ENCODE measurements around the gene HMGN3. TPM values are rescaled to one million over a fixed set of nuclear protein-coding genes. Genes with fewer than 3 reads are reported as not detected.

The HMGN3 gene
- polyA plus RNA-seq, 1 donor from 2014 or later = 121 TPM

DNA sequence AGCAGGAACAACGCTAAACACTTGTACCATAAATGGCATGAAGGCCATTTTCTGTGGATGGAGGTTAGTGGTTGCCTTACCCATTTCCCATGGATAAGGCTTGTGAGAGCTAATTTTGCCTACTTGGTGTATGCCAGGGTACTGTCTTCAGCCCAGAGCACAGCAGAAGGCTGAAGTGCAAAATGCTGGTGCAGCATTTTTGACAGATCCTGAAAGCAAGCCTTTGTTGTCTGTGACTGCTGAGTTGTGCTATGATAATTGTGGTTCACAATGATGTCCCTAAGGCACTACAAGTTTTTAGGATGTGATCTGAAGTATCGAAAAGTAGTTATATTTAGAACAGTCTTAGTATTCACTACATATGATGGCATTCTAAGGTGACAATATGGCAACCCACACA is 14.7 kb upstream of the HMGN3 start:
- no peaks in the 10 kb centered on the region for H3K36me3 ChIP-seq (ENCODE audit: insufficient read depth, low read length)
- TF ChIP-seq, protein P1, sequence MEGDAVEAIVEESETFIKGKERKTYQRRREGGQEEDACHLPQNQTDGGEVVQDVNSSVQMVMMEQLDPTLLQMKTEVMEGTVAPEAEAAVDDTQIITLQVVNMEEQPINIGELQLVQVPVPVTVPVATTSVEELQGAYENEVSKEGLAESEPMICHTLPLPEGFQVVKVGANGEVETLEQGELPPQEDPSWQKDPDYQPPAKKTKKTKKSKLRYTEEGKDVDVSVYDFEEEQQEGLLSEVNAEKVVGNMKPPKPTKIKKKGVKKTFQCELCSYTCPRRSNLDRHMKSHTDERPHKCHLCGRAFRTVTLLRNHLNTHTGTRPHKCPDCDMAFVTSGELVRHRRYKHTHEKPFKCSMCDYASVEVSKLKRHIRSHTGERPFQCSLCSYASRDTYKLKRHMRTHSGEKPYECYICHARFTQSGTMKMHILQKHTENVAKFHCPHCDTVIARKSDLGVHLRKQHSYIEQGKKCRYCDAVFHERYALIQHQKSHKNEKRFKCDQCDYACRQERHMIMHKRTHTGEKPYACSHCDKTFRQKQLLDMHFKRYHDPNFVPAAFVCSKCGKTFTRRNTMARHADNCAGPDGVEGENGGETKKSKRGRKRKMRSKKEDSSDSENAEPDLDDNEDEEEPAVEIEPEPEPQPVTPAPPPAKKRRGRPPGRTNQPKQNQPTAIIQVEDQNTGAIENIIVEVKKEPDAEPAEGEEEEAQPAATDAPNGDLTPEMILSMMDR (IDR thresholded peaks at IDR 0.05; ENCODE audit: poor library complexity, severe bottlenecking) = no peak
- TF ChIP-seq TAF1 (IDR thresholded peaks at IDR 0.05; ENCODE audit: low read depth) = no peak
- H3K27ac ChIP-seq (ENCODE audit: low read length) = no peak overlapping the region
- H3K9ac ChIP-seq (ENCODE audit: low read length) = no peak overlapping the region
- no peaks in the 10 kb centered on the region for H4K20me1 ChIP-seq (ENCODE audit: insufficient read depth)
- no peaks in the 10 kb centered on the region for H3K27me3 ChIP-seq (ENCODE audit: insufficient read depth, low read depth, low read length)
- no peak overlapping the region for H2AFZ ChIP-seq (ENCODE audit: low read depth, low read length)
- H3K9me2 ChIP-seq (ENCODE audit: insufficient read depth, low read length) = no peaks in the 10 kb centered on the region
- H3K4me3 ChIP-seq (ENCODE audit: low read length) = no peak overlapping the region
- no peaks in the 10 kb centered on the region for H3K79me2 ChIP-seq (replicated peaks; ENCODE audit: insufficient read depth, low read length)
- H3F3A ChIP-seq (ENCODE audit: insufficient read depth, low read length, poor library complexity, severe bottlenecking) = no peaks in the 10 kb centered on the region
- no peak overlapping the region for H3K4me2 ChIP-seq (ENCODE audit: low read length)
- no peaks in the 10 kb centered on the region for H3K9me3 ChIP-seq (ENCODE audit: low read length)

DNA sequence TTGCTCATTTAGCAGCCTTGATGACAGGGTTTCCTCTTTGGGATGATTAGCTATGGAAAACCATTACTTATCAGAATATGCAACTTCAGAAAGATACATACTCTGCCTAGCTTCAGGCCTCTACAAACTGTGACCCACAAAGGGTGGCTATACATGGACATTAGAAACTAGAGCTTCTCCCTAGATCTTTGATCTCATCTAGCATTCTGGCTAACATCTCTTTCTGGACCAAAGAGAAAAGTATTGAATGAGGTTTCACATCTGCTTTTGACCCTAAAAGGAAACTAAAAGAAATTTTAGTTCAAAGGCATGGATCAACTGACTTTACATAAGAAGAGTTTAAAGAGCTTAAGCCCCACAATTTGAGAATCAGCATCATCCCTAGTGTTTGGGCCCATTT is 12.4 kb upstream of the HMGN3 start:
- Histone ChIP-seq H2AFZ (ENCODE audit: low read depth, low read length) (no peak overlapping the region), H3K4me3 (ENCODE audit: low read length) (no peak overlapping the region), H3K27me3 (ENCODE audit: insufficient read depth, low read depth, low read length) (no peaks in the 10 kb centered on the region), H3K9me3 (ENCODE audit: low read length) (no peaks in the 10 kb centered on the region), H3K4me2 (ENCODE audit: low read length) (no peak overlapping the region), H3K9me2 (ENCODE audit: insufficient read depth, low read length) (no peaks in the 10 kb centered on the region), H3K27ac (ENCODE audit: low read length) (no peak overlapping the region), H3K36me3 (ENCODE audit: insufficient read depth, low read length) (no peaks in the 10 kb centered on the region), H3K9ac (ENCODE audit: low read length) (no peak overlapping the region), H3K79me2 (replicated peaks; ENCODE audit: insufficient read depth, low read length) (no peaks in the 10 kb centered on the region), H3F3A (ENCODE audit: insufficient read depth, low read length, poor library complexity, severe bottlenecking) (no peaks in the 10 kb centered on the region), H4K20me1 (ENCODE audit: insufficient read depth) (no peaks in the 10 kb centered on the region)
- TF ChIP-seq EP300 (conservative IDR thresholded peaks at IDR 0.05; ENCODE audit: poor library complexity, severe bottlenecking) (no peak), EZH2 (IDR thresholded peaks at IDR 0.05; ENCODE audit: borderline replicate concordance, insufficient read depth, low read length, poor library complexity, severe bottlenecking) (no peak), TAF1 (IDR thresholded peaks at IDR 0.05; ENCODE audit: low read depth) (no peak), SMC3 (conservative IDR thresholded peaks at IDR 0.05; ENCODE audit: poor library complexity) (no peak), MXI1 (conservative IDR thresholded peaks at IDR 0.05; ENCODE audit: poor library complexity, severe bottlenecking) (no peak), POLR2AphosphoS5 (IDR thresholded peaks at IDR 0.05) (no peak), RAD21 (conservative IDR thresholded peaks at IDR 0.05) (no peak)
- TF ChIP-seq, protein P2, sequence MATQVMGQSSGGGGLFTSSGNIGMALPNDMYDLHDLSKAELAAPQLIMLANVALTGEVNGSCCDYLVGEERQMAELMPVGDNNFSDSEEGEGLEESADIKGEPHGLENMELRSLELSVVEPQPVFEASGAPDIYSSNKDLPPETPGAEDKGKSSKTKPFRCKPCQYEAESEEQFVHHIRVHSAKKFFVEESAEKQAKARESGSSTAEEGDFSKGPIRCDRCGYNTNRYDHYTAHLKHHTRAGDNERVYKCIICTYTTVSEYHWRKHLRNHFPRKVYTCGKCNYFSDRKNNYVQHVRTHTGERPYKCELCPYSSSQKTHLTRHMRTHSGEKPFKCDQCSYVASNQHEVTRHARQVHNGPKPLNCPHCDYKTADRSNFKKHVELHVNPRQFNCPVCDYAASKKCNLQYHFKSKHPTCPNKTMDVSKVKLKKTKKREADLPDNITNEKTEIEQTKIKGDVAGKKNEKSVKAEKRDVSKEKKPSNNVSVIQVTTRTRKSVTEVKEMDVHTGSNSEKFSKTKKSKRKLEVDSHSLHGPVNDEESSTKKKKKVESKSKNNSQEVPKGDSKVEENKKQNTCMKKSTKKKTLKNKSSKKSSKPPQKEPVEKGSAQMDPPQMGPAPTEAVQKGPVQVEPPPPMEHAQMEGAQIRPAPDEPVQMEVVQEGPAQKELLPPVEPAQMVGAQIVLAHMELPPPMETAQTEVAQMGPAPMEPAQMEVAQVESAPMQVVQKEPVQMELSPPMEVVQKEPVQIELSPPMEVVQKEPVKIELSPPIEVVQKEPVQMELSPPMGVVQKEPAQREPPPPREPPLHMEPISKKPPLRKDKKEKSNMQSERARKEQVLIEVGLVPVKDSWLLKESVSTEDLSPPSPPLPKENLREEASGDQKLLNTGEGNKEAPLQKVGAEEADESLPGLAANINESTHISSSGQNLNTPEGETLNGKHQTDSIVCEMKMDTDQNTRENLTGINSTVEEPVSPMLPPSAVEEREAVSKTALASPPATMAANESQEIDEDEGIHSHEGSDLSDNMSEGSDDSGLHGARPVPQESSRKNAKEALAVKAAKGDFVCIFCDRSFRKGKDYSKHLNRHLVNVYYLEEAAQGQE (IDR thresholded peaks at IDR 0.05; ENCODE audit: borderline replicate concordance) = no peak
- TF ChIP-seq, protein P1 (IDR thresholded peaks at IDR 0.05; ENCODE audit: poor library complexity, severe bottlenecking) = no peak
